Keratinocyte (primary cell): ENCODE data around the gene MED9. TPM values are rescaled to one million over a fixed set of nuclear protein-coding genes. Genes with fewer than 3 reads are reported as not detected.

Experiments
- DNase-seq: peaks from one replicate; pipeline ENCODE4 v3.0.0-alpha.2; 2011; ENCODE audit warnings: low read depth, missing footprints, low spot score
- FAIRE-seq: peaks from 2 replicates; lab custom pipeline; 2011; peaks lifted over from hg19 to GRCh38; lab: Jason Lieb, UNC
- H2AFZ ChIP-seq: 2 replicates; pipeline ENCODE4 v1.6.0; 2012; ENCODE audit warnings: low read length, control low read depth, inconsistent platforms; ENCODE audit not compliant: control insufficient read depth
- H3K27ac ChIP-seq: 2 replicates; pipeline ENCODE4 v1.5.1; 2011; ENCODE audit warnings: low read length; ENCODE audit not compliant: control insufficient read depth, insufficient read depth
- H3K27me3 ChIP-seq: 3 replicates; pipeline ENCODE4 v1.6.0; 2011; ENCODE audit warnings: low read length; ENCODE audit not compliant: control insufficient read depth, insufficient read depth; ENCODE audit errors: extremely low read depth
- H3K36me3 ChIP-seq, 2 experiments: 2 replicates in 1 of 2; 3 replicates in 1 of 2; pipeline ENCODE4 v1.5.1; 2011; ENCODE audit warnings: low read length in 2 of 2, mild to moderate bottlenecking in 1 of 2; ENCODE audit not compliant: control insufficient read depth in 2 of 2, insufficient read depth in 2 of 2; ENCODE audit errors: extremely low read depth in 1 of 2
- H3K4me1 ChIP-seq: 3 replicates; pipeline ENCODE4 v1.5.1; 2011; ENCODE audit warnings: low read length; ENCODE audit not compliant: control insufficient read depth, insufficient read depth; ENCODE audit errors: extremely low read depth
- H3K4me2 ChIP-seq: 3 replicates; pipeline ENCODE4 v1.6.0; 2011; ENCODE audit warnings: low read depth, low read length; ENCODE audit not compliant: control insufficient read depth, insufficient read depth; ENCODE audit errors: extremely low read depth
- H3K4me3 ChIP-seq, 3 experiments: fragments of 200-600 bp in 1 of 3; sonication (generic) in 1 of 3; 2 replicates in 2 of 3; 3 replicates in 1 of 3; pipeline ENCODE4 v1.5.1; 2011 to 2016; ENCODE audit warnings: low read length in 3 of 3, mild to moderate bottlenecking in 3 of 3, control low read depth in 2 of 3, inconsistent platforms in 1 of 3, low read depth in 1 of 3, mixed read lengths in 1 of 3, mixed run types in 1 of 3, moderate library complexity in 1 of 3; ENCODE audit not compliant: control insufficient read depth in 2 of 3, insufficient read depth in 2 of 3; ENCODE audit errors: extremely low read depth in 1 of 3
- H3K79me2 ChIP-seq: 2 replicates; pipeline ENCODE4 v1.6.0; 2012; ENCODE audit warnings: low read length; ENCODE audit not compliant: control insufficient read depth, insufficient read depth
- H3K9ac ChIP-seq: 3 replicates; pipeline ENCODE4 v1.6.0; 2011; ENCODE audit warnings: low read length; ENCODE audit not compliant: control insufficient read depth, insufficient read depth; ENCODE audit errors: extremely low read depth
- H3K9me1 ChIP-seq: 3 replicates; pipeline ENCODE4 v1.6.0; 2011; ENCODE audit warnings: low read length; ENCODE audit not compliant: control insufficient read depth, insufficient read depth; ENCODE audit errors: extremely low read depth
- H3K9me3 ChIP-seq: 2 replicates; pipeline ENCODE4 v1.5.1; 2012; ENCODE audit warnings: low read depth, low read length; ENCODE audit not compliant: control insufficient read depth
- H4K20me1 ChIP-seq: 3 replicates; pipeline ENCODE4 v1.6.0; 2011; ENCODE audit warnings: low read length; ENCODE audit not compliant: control insufficient read depth, insufficient read depth; ENCODE audit errors: extremely low read depth
- EZH2 ChIP-seq: IDR thresholded peaks from one replicate; pipeline ENCODE4 v1.6.1; 2012; ENCODE audit warnings: inconsistent platforms, mild to moderate bottlenecking, low read length, moderate library complexity
- dilution Hi-C: fragments of 300-500 bp; cut with MboI; formaldehyde crosslinking; loops from one replicate; pipeline ENCODE4 v1.7.0; 2020; ENCODE audit warnings: low sequenced_read_pairs; ENCODE audit not compliant: extremely low pct_ligation_motif_present
- polyA plus RNA-seq, 5 experiments: library from polyadenylated mRNA; depleted of rRNA in 3 of 5; stranded (reverse) in 3 of 5; stranded (forward) in 1 of 5; unstranded in 1 of 5; fragments of >200 nt; gene quantifications; 1 replicate in 1 of 5; 2 replicates in 3 of 5; 3 replicates in 1 of 5; pipeline versions ENCODE4 v1.2.1 to v1.2.3, GENCODE V29; 2011 to 2012; ENCODE audit warnings: missing spikeins in 2 of 5, low read depth in 1 of 5, low replicate concordance in 1 of 5
- TF ChIP-seq, protein P1 (sequence below), 3 experiments: IDR thresholded peaks in 1 of 3; conservative IDR thresholded peaks in 1 of 3; optimal IDR thresholded peaks in 1 of 3; 2 replicates in 2 of 3; 3 replicates in 1 of 3; pipeline versions ENCODE3 to v1.5.1; 2011; ENCODE audit warnings: low read length in 3 of 3, mild to moderate bottlenecking in 3 of 3, moderate library complexity in 2 of 3, control low read depth in 1 of 3, inconsistent platforms in 1 of 3; ENCODE audit not compliant: insufficient read depth in 2 of 3; ENCODE audit errors: extremely low read depth in 1 of 3

Gene MED9
- polyA plus RNA-seq, 1 donor (not counting 4 experiments of a cell fraction or from before 2014, with no cell fraction given) = 6.9 TPM

DNA sequence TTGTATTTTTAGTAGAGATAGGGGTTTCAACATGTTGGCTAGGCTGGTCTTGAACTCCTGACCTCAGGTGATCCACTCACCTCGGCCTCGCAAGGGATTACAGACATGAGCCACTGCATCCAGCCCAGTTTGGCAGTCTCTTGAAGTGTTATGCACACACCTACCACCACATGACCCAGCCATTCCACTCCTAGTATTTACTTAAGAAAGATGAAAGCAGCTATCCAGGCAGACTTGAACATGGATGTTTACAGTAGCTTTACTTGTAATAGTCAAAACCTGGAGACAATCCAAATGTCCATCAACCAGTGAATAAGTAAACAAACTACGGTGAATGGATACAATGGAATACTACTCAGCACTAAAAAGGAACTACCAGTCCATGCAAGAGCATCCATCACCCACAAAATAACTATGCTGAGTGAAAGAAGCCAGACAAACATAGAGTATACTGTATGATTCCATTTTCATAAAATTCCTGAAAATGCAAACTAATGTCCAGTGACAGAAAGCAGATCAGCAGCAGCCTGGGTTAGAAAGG lies 57.2 kb downstream of the MED9 start:
- no peaks in the 10 kb centered on the region for H3K9me1 ChIP-seq
- H2AFZ ChIP-seq = no peak overlapping the region
- no peak overlapping the region for H3K9ac ChIP-seq
- no peak for FAIRE-seq
- dilution Hi-C loops = no loop called here
- TF ChIP-seq, protein P1, sequence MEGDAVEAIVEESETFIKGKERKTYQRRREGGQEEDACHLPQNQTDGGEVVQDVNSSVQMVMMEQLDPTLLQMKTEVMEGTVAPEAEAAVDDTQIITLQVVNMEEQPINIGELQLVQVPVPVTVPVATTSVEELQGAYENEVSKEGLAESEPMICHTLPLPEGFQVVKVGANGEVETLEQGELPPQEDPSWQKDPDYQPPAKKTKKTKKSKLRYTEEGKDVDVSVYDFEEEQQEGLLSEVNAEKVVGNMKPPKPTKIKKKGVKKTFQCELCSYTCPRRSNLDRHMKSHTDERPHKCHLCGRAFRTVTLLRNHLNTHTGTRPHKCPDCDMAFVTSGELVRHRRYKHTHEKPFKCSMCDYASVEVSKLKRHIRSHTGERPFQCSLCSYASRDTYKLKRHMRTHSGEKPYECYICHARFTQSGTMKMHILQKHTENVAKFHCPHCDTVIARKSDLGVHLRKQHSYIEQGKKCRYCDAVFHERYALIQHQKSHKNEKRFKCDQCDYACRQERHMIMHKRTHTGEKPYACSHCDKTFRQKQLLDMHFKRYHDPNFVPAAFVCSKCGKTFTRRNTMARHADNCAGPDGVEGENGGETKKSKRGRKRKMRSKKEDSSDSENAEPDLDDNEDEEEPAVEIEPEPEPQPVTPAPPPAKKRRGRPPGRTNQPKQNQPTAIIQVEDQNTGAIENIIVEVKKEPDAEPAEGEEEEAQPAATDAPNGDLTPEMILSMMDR (optimal IDR thresholded peaks at IDR 0.05 in 1 of 3, IDR thresholded peaks at IDR 0.05 in 1 of 3, conservative IDR thresholded peaks at IDR 0.05 in 1 of 3; ENCODE audit: extremely low read depth in 1 of 3, insufficient read depth in 2 of 3, low read length in 3 of 3) = no peak
- no peak for TF ChIP-seq EZH2
- no peak overlapping the region for H3K4me2 ChIP-seq
- no peak overlapping the region for H3K4me3 ChIP-seq
- H4K20me1 ChIP-seq = no peaks in the 10 kb centered on the region
- DNase-seq = no peak
- no peaks in the 10 kb centered on the region for H3K27me3 ChIP-seq
- no peak overlapping the region for H3K27ac ChIP-seq
- no peaks in the 10 kb centered on the region for H3K79me2 ChIP-seq
- no peaks in the 10 kb centered on the region for H3K4me1 ChIP-seq
- no peaks in the 10 kb centered on the region for H3K36me3 ChIP-seq
- no peaks in the 10 kb centered on the region for H3K9me3 ChIP-seq

DNA sequence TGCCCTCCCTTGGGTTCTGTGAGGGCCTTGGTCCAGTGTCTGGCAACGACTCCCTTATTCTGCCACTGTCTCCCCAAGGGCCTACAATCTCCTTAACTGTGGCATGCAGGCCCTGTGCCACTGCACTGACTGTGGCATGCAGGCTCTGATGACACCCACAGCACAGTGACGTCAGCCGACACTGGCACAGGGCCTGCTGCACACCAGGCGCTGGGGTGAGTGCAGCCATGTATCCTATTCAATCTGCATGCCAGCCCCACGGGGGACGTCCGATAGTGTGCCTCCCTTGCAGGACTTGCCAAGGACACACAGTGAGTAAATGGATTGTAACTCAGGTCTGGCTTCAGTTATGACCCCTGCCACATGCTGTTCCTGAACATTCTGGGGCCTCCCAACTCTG lies 59.2 kb downstream of the MED9 start:
- FAIRE-seq (no peak), DNase-seq (no peak)
- no peak overlapping the region for H3K9ac ChIP-seq
- H3K4me1 ChIP-seq = no peaks in the 10 kb centered on the region
- no peaks in the 10 kb centered on the region for H3K9me1 ChIP-seq
- no peak overlapping the region for H3K4me2 ChIP-seq
- no peaks in the 10 kb centered on the region for H3K36me3 ChIP-seq
- H3K9me3 ChIP-seq = no peaks in the 10 kb centered on the region
- H3K27me3 ChIP-seq = no peaks in the 10 kb centered on the region
- H4K20me1 ChIP-seq = no peaks in the 10 kb centered on the region
- H2AFZ ChIP-seq = no peak overlapping the region
- H3K27ac ChIP-seq = no peak overlapping the region
- no peaks in the 10 kb centered on the region for H3K79me2 ChIP-seq
- TF ChIP-seq, protein P1 (optimal IDR thresholded peaks at IDR 0.05 in 1 of 3, IDR thresholded peaks at IDR 0.05 in 1 of 3, conservative IDR thresholded peaks at IDR 0.05 in 1 of 3; ENCODE audit: extremely low read depth in 1 of 3, insufficient read depth in 2 of 3, low read length in 3 of 3) = no peak
- no peak for TF ChIP-seq EZH2
- dilution Hi-C loops = no loop called here
- H3K4me3 ChIP-seq = no peak overlapping the region
